K562 (cell line): ENCODE results near the gene MPPED1. TPM values are rescaled to one million over a fixed set of nuclear protein-coding genes. Genes with fewer than 3 reads are reported as not detected.

Experiments
- EWSR1 ChIP-seq: fragments of 450-650 bp; IDR thresholded peaks from 2 replicates; pipeline ENCODE4 v1.6.1; 2018; ENCODE audit warnings: borderline replicate concordance, mild to moderate bottlenecking, low read depth, moderate library complexity; ENCODE audit not compliant: partially characterized antibody
- MCM5 ChIP-seq: fragments of 450-650 bp; IDR thresholded peaks from 2 replicates; pipeline ENCODE4 v1.6.1; 2016; ENCODE audit warnings: low read depth
- NFIX ChIP-seq: fragments of 250-450 bp; sonication (Bioruptor Pico); IDR thresholded peaks from 2 replicates; pipeline ENCODE4 v1.4.0; 2020; ENCODE audit warnings: low read depth, mild to moderate bottlenecking, moderate library complexity
- RB1 ChIP-seq: fragments of 450-650 bp; IDR thresholded peaks from 2 replicates; pipeline ENCODE4 v1.6.1; 2017; ENCODE audit warnings: low read depth, mild to moderate bottlenecking
- ZNF124 ChIP-seq: sonication (generic); formaldehyde crosslinking; IDR thresholded peaks from 2 replicates; pipeline ENCODE4 v1.8.1; 2022; ENCODE audit warnings: missing genetic modification reagents
- polyA plus RNA-seq, 8 experiments: library from polyadenylated mRNA; depleted of rRNA in 4 of 8; stranded (reverse) in 5 of 8; unstranded in 3 of 8; fragments of >200 nt; fragmentation: Nextera tagmentation in 2 of 8; fragmentation: Illumina TruSeq in 1 of 8; extraction: Ambion mirVana in 2 of 8; extraction: Trizol in 1 of 8; gene quantifications; 2 replicates each; pipeline versions ENCODE4 v1.2.1 to v1.2.3, GENCODE V29; 2011 to 2014; ENCODE audit warnings: inconsistent platforms in 1 of 8, missing spikeins in 1 of 8
- total RNA-seq, 7 experiments: library from RNA; depleted of rRNA in 6 of 7; stranded (reverse); fragments of >200 nt in 6 of 7; fragmentation: Illumina TruSeq in 2 of 7; extraction: Trizol in 2 of 7; gene quantifications; 2 replicates each; pipeline versions ENCODE4 v1.2.1 to v1.2.3, GENCODE V29; 2011 to 2021; ENCODE audit warnings: low replicate concordance in 1 of 7
- TF ChIP-seq, protein P1 (sequence below): fragments of 450-650 bp; IDR thresholded peaks from 2 replicates; pipeline ENCODE4 v1.6.1; 2017; ENCODE audit warnings: antibody characterized with exemption
- TF ChIP-seq, protein P2 (sequence below): fragments of 200-800 bp; sonication (Bioruptor generic); IDR thresholded peaks from 2 replicates; pipeline ENCODE4 v1.6.1; 2016; ENCODE audit warnings: missing genetic modification characterization, missing compliant biosample characterization

The MPPED1 gene
- total and polyA plus RNA-seq, 9 of the 15 experiments (the other 6 are each of a cell fraction or from before 2014, with no cell fraction given): not detected

DNA sequence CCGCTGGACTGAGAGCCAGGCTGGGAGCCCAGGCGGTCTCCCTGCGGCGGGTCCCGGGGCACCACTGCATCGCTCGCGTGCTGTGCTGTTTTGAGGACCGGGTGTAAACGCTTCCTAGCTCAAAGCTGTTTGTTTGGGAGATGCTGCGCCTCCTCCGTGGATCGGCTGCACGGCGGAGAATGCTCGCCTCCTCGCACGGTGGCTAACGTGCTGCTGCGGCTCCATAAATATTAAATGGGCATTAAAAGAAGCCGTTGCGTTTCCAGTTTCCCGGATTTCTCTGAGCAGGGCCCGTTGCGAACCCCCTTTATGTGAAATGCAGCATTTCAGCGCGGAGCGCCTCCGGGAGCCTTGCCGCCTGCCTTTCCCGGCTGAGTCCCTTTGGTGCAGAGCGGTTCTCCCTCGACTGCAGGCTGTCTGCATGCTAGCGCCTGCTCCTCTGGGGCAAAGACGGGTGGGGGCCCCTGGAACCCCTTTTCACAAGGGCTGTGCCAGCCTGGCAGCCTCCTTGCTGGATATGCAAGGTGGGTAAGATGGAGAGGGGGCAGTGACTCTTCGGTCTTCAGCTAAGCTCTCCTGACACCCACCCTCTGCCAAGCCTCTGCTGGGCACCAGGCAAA, 9.3 kb downstream of the MPPED1 start (continued):
- no peak for TF ChIP-seq EWSR1
- TF ChIP-seq, protein P1, sequence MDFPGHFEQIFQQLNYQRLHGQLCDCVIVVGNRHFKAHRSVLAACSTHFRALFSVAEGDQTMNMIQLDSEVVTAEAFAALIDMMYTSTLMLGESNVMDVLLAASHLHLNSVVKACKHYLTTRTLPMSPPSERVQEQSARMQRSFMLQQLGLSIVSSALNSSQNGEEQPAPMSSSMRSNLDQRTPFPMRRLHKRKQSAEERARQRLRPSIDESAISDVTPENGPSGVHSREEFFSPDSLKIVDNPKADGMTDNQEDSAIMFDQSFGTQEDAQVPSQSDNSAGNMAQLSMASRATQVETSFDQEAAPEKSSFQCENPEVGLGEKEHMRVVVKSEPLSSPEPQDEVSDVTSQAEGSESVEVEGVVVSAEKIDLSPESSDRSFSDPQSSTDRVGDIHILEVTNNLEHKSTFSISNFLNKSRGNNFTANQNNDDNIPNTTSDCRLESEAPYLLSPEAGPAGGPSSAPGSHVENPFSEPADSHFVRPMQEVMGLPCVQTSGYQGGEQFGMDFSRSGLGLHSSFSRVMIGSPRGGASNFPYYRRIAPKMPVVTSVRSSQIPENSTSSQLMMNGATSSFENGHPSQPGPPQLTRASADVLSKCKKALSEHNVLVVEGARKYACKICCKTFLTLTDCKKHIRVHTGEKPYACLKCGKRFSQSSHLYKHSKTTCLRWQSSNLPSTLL: no peak
- TF ChIP-seq NFIX (CRISPR knock-in tag): no peak
- TF ChIP-seq, protein P2, sequence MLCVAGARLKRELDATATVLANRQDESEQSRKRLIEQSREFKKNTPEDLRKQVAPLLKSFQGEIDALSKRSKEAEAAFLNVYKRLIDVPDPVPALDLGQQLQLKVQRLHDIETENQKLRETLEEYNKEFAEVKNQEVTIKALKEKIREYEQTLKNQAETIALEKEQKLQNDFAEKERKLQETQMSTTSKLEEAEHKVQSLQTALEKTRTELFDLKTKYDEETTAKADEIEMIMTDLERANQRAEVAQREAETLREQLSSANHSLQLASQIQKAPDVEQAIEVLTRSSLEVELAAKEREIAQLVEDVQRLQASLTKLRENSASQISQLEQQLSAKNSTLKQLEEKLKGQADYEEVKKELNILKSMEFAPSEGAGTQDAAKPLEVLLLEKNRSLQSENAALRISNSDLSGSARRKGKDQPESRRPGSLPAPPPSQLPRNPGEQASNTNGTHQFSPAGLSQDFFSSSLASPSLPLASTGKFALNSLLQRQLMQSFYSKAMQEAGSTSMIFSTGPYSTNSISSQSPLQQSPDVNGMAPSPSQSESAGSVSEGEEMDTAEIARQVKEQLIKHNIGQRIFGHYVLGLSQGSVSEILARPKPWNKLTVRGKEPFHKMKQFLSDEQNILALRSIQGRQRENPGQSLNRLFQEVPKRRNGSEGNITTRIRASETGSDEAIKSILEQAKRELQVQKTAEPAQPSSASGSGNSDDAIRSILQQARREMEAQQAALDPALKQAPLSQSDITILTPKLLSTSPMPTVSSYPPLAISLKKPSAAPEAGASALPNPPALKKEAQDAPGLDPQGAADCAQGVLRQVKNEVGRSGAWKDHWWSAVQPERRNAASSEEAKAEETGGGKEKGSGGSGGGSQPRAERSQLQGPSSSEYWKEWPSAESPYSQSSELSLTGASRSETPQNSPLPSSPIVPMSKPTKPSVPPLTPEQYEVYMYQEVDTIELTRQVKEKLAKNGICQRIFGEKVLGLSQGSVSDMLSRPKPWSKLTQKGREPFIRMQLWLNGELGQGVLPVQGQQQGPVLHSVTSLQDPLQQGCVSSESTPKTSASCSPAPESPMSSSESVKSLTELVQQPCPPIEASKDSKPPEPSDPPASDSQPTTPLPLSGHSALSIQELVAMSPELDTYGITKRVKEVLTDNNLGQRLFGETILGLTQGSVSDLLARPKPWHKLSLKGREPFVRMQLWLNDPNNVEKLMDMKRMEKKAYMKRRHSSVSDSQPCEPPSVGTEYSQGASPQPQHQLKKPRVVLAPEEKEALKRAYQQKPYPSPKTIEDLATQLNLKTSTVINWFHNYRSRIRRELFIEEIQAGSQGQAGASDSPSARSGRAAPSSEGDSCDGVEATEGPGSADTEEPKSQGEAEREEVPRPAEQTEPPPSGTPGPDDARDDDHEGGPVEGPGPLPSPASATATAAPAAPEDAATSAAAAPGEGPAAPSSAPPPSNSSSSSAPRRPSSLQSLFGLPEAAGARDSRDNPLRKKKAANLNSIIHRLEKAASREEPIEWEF (CRISPR knock-in tag): no peak
- TF ChIP-seq ZNF124 (CRISPR knock-in tag): no peak
- no peak for TF ChIP-seq MCM5
- TF ChIP-seq RB1: no peak
